HepG2 (cell line): Measurements from ENCODE around the gene EGFR.

Experiments used
- BCL3 ChIP-seq: sonication (generic); formaldehyde crosslinking; IDR thresholded peaks from 2 replicates; pipeline ENCODE4 v1.5.1; 2020; ENCODE audit warnings: mild to moderate bottlenecking, missing genetic modification reagents, moderate library complexity
- CCDC6 ChIP-seq: sonication (generic); formaldehyde crosslinking; IDR thresholded peaks from 2 replicates; pipeline ENCODE4 v1.8.1; 2022; ENCODE audit warnings: mild to moderate bottlenecking, missing genetic modification reagents, moderate library complexity
- KDM1A ChIP-seq: IDR thresholded peaks from 2 replicates; pipeline ENCODE4 v1.6.1; 2016; ENCODE audit warnings: missing compliant biosample characterization
- MZF1 ChIP-seq: sonication (generic); formaldehyde crosslinking; IDR thresholded peaks from 2 replicates; pipeline ENCODE4 v1.8.1; 2023; ENCODE audit warnings: mild to moderate bottlenecking, missing genetic modification reagents, borderline replicate concordance
- NFE2 ChIP-seq: sonication (generic); formaldehyde crosslinking; IDR thresholded peaks from 2 replicates; pipeline ENCODE4 v1.4.0; 2020; ENCODE audit warnings: missing genetic modification reagents
- POLR2A ChIP-seq, 2 experiments: IDR thresholded peaks; 2 replicates each; pipeline ENCODE4 v1.6.1; 2011; ENCODE audit warnings: low read depth in 2 of 2, low read length in 2 of 2, mild to moderate bottlenecking in 1 of 2, moderate library complexity in 1 of 2; ENCODE audit not compliant: insufficient read depth in 1 of 2
- RBFOX2 ChIP-seq: fragments of 200-400 bp; formaldehyde crosslinking; IDR thresholded peaks from 2 replicates; pipeline ENCODE4 v1.6.1; 2017; ENCODE audit warnings: low read depth, mild to moderate bottlenecking, low read length
- XRCC5 ChIP-seq: fragments of 200-400 bp; formaldehyde crosslinking; optimal IDR thresholded peaks from 2 replicates; pipeline ENCODE3; 2017; ENCODE audit warnings: mild to moderate bottlenecking, low read length
- ZNF207 ChIP-seq: fragments of 450-650 bp; IDR thresholded peaks from 2 replicates; pipeline ENCODE4 v1.6.1; 2016; ENCODE audit warnings: antibody characterized with exemption, borderline replicate concordance
- TF ChIP-seq, protein P1 (sequence below): sonication (generic); formaldehyde crosslinking; IDR thresholded peaks from 2 replicates; pipeline ENCODE4 v1.5.0; 2020; ENCODE audit warnings: mild to moderate bottlenecking, missing genetic modification reagents, moderate library complexity
- TF ChIP-seq, protein P2 (sequence below): sonication (generic); formaldehyde crosslinking; IDR thresholded peaks from 2 replicates; pipeline ENCODE4 v1.8.1; 2023; ENCODE audit warnings: mild to moderate bottlenecking, moderate library complexity, missing genetic modification reagents
- TF ChIP-seq, protein P3 (sequence below), 2 experiments: fragments of 450-650 bp in 1 of 2; sonication (generic) in 1 of 2; formaldehyde crosslinking in 1 of 2; IDR thresholded peaks; 2 replicates each; pipeline versions ENCODE4 v1.6.1 to v1.8.0; 2016 to 2022; ENCODE audit warnings: antibody characterized with exemption in 1 of 2, mild to moderate bottlenecking in 1 of 2, missing genetic modification reagents in 1 of 2

GRCh38 chr7:55083206-55083605 lies 64.4 kb downstream of the EGFR start:
- TF ChIP-seq CCDC6 (CRISPR knock-in tag) = no peak
- TF ChIP-seq, protein P1, sequence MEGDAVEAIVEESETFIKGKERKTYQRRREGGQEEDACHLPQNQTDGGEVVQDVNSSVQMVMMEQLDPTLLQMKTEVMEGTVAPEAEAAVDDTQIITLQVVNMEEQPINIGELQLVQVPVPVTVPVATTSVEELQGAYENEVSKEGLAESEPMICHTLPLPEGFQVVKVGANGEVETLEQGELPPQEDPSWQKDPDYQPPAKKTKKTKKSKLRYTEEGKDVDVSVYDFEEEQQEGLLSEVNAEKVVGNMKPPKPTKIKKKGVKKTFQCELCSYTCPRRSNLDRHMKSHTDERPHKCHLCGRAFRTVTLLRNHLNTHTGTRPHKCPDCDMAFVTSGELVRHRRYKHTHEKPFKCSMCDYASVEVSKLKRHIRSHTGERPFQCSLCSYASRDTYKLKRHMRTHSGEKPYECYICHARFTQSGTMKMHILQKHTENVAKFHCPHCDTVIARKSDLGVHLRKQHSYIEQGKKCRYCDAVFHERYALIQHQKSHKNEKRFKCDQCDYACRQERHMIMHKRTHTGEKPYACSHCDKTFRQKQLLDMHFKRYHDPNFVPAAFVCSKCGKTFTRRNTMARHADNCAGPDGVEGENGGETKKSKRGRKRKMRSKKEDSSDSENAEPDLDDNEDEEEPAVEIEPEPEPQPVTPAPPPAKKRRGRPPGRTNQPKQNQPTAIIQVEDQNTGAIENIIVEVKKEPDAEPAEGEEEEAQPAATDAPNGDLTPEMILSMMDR (CRISPR knock-in tag) = no peak
- no peak for TF ChIP-seq POLR2A (IDR thresholded peaks at IDR 0.05; ENCODE audit: insufficient read depth in 1 of 2, low read depth in 2 of 2, low read length in 2 of 2)
- TF ChIP-seq ZNF207 = no peak
- TF ChIP-seq MZF1 = no peak
- no peak for TF ChIP-seq XRCC5
- TF ChIP-seq, protein P2, sequence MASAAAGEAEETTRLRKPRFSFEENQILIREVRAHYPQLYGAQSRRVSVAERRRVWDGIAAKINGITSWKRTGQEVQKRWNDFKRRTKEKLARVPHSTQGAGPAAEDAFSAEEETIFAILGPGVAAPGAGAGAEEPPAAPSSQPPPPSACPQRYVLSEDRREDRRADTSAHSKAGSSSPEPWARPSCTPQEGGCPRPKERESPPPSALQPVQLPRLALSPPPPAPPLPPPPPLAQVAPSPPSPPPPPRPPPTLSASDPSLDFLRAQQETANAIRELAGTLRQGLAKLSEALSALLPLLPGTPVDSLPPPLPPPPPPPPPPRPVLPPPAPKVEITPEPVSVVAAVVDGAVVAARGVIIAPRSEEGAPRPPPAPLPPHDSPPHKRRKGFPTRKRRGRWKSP (CRISPR knock-in tag) = no peak
- TF ChIP-seq NFE2 (CRISPR knock-in tag) = no peak
- no peak for TF ChIP-seq KDM1A (CRISPR knock-in tag)
- TF ChIP-seq RBFOX2 = no peak
- TF ChIP-seq, protein P3, sequence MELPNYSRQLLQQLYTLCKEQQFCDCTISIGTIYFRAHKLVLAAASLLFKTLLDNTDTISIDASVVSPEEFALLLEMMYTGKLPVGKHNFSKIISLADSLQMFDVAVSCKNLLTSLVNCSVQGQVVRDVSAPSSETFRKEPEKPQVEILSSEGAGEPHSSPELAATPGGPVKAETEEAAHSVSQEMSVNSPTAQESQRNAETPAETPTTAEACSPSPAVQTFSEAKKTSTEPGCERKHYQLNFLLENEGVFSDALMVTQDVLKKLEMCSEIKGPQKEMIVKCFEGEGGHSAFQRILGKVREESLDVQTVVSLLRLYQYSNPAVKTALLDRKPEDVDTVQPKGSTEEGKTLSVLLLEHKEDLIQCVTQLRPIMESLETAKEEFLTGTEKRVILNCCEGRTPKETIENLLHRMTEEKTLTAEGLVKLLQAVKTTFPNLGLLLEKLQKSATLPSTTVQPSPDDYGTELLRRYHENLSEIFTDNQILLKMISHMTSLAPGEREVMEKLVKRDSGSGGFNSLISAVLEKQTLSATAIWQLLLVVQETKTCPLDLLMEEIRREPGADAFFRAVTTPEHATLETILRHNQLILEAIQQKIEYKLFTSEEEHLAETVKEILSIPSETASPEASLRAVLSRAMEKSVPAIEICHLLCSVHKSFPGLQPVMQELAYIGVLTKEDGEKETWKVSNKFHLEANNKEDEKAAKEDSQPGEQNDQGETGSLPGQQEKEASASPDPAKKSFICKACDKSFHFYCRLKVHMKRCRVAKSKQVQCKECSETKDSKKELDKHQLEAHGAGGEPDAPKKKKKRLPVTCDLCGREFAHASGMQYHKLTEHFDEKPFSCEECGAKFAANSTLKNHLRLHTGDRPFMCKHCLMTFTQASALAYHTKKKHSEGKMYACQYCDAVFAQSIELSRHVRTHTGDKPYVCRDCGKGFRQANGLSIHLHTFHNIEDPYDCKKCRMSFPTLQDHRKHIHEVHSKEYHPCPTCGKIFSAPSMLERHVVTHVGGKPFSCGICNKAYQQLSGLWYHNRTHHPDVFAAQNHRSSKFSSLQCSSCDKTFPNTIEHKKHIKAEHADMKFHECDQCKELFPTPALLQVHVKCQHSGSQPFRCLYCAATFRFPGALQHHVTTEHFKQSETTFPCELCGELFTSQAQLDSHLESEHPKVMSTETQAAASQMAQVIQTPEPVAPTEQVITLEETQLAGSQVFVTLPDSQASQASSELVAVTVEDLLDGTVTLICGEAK (IDR thresholded peaks at IDR 0.05) = no peak
- TF ChIP-seq, protein P3 (CRISPR knock-in tag; IDR thresholded peaks at IDR 0.05) = no peak
- TF ChIP-seq BCL3 = no peak
